HuH-7 (cell line): ENCODE measurements around the gene ADGRF5.

Experiments used
- DNase-seq: peaks from one replicate; pipeline ENCODE4 v3.0.0; 2011; ENCODE audit warnings: low spot score

The ADGRF5 gene

GRCh38 chr6:46932526-46933319 lies 11.0 kb upstream of the ADGRF5 start:
- no peak for DNase-seq

GRCh38 chr6:46931416-46931815 lies 9.7 kb upstream of the ADGRF5 start:
- DNase-seq: no peak

GRCh38 chr6:46930331-46930730 lies 8.6 kb upstream of the ADGRF5 start:
- DNase-seq: no peak

- DNase-seq: no peak
Observed at GRCh38 chr6:46927066-46927465, 5.3 kb upstream of the ADGRF5 start.

GRCh38 chr6:46926481-46926880 lies 4.7 kb upstream of the ADGRF5 start:
- DNase-seq: no peak

- no peak for DNase-seq
Observed at GRCh38 chr6:46925563-46926253, 4.0 kb upstream of the ADGRF5 start.

- DNase-seq: no peak
Observed at GRCh38 chr6:46923476-46923875, 1.7 kb upstream of the ADGRF5 start.

GRCh38 chr6:46921059-46921458 lies 679 bp downstream of the ADGRF5 start:
- no peak for DNase-seq

GRCh38 chr6:46918806-46919205 lies 2.9 kb downstream of the ADGRF5 start:
- no peak for DNase-seq

GRCh38 chr6:46917002-46917545 lies 4.7 kb downstream of the ADGRF5 start:
- DNase-seq: no peak

- no peak for DNase-seq
Observed at GRCh38 chr6:46915866-46916265, 5.9 kb downstream of the ADGRF5 start.

- DNase-seq: no peak
Observed at GRCh38 chr6:46915380-46915779, 6.4 kb downstream of the ADGRF5 start.

GRCh38 chr6:46914279-46914810 lies 7.4 kb downstream of the ADGRF5 start:
- no peak for DNase-seq

GRCh38 chr6:46909371-46909770 lies 12.4 kb downstream of the ADGRF5 start:
- no peak for DNase-seq

- no peak for DNase-seq
Observed at GRCh38 chr6:46906776-46907175, 15.0 kb downstream of the ADGRF5 start.

GRCh38 chr6:46904117-46904516 lies 17.6 kb downstream of the ADGRF5 start:
- DNase-seq: no peak

GRCh38 chr6:46903175-46903574 lies 18.6 kb downstream of the ADGRF5 start:
- DNase-seq: peak; percentile 42

GRCh38 chr6:46901882-46902314 lies 19.8 kb downstream of the ADGRF5 start:
- DNase-seq: no peak

GRCh38 chr6:46900266-46900665 lies 21.5 kb downstream of the ADGRF5 start:
- no peak for DNase-seq

GRCh38 chr6:46899659-46900058 lies 22.1 kb downstream of the ADGRF5 start:
- no peak for DNase-seq

GRCh38 chr6:46898006-46898405 lies 23.7 kb downstream of the ADGRF5 start:
- no peak for DNase-seq

- DNase-seq: no peak
Observed at GRCh38 chr6:46896871-46897270, 24.9 kb downstream of the ADGRF5 start.

GRCh38 chr6:46895930-46896329 lies 25.8 kb downstream of the ADGRF5 start:
- no peak for DNase-seq
